ENCODE results near the gene CES4A. TPM values are rescaled to one million over a fixed set of nuclear protein-coding genes. Genes with fewer than 3 reads are reported as not detected.

Gene CES4A
- total RNA-seq, 4 donors from 2014 or later: 13.7 to 26.5 (median 17.9) TPM

- no peaks in the 10 kb centered on the region for H3K27me3 ChIP-seq
- TF ChIP-seq, protein P1, sequence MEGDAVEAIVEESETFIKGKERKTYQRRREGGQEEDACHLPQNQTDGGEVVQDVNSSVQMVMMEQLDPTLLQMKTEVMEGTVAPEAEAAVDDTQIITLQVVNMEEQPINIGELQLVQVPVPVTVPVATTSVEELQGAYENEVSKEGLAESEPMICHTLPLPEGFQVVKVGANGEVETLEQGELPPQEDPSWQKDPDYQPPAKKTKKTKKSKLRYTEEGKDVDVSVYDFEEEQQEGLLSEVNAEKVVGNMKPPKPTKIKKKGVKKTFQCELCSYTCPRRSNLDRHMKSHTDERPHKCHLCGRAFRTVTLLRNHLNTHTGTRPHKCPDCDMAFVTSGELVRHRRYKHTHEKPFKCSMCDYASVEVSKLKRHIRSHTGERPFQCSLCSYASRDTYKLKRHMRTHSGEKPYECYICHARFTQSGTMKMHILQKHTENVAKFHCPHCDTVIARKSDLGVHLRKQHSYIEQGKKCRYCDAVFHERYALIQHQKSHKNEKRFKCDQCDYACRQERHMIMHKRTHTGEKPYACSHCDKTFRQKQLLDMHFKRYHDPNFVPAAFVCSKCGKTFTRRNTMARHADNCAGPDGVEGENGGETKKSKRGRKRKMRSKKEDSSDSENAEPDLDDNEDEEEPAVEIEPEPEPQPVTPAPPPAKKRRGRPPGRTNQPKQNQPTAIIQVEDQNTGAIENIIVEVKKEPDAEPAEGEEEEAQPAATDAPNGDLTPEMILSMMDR (IDR thresholded peaks at IDR 0.05): no peak
- no peak for TF ChIP-seq POLR2A (IDR thresholded peaks at IDR 0.05)
- H3K36me3 ChIP-seq: no peaks in the 10 kb centered on the region
These were observed 13.0 kb upstream of the CES4A start for GRCh38 chr16:66975302-66975893.

GRCh38 chr16:66976746-66977145 is 11.6 kb upstream of the CES4A start:
- Histone ChIP-seq H3K9me3 (no peaks in the 10 kb centered on the region), H3K27ac (no peak overlapping the region), H3K36me3 (no peaks in the 10 kb centered on the region), H3K4me3 (no peak overlapping the region), H3K4me1 (peaks cover 0 to 8% (median 0%) of the 10 kb centered on the region in 4 donors), H3K27me3 (no peaks in the 10 kb centered on the region)
- TF ChIP-seq, protein P1 (IDR thresholded peaks at IDR 0.05): no peak
- DNase-seq: no peak

More at GRCh38 chr16:66975302-66975893, 13.0 kb upstream of the CES4A start:
- no peaks in the 10 kb centered on the region for H3K9me3 ChIP-seq
- no peak for DNase-seq
- peaks cover 0 to 8% (median 0%) of the 10 kb centered on the region in 4 donors for H3K4me1 ChIP-seq
- no peak overlapping the region for H3K27ac ChIP-seq
- H3K4me3 ChIP-seq: no peak overlapping the region

- Histone ChIP-seq H3K9me3 (no peaks in the 10 kb centered on the region), H3K4me3 (no peak overlapping the region), H3K27me3 (no peaks in the 10 kb centered on the region), H3K36me3 (no peaks in the 10 kb centered on the region), H3K4me1 (peaks cover 0 to 8% (median 0%) of the 10 kb centered on the region in 4 donors), H3K27ac (no peak overlapping the region)
- TF ChIP-seq, protein P1 (IDR thresholded peaks at IDR 0.05): peak; percentile 90 to 99 (median 98)
- TF ChIP-seq POLR2A (IDR thresholded peaks at IDR 0.05): no peak
- peak; percentile 92 to 96 (median 95) for DNase-seq
These were observed 10.9 kb upstream of the CES4A start for GRCh38 chr16:66977341-66978113.

GRCh38 chr16:66979011-66979717 is 9.2 kb upstream of the CES4A start:
- TF ChIP-seq, protein P1 (IDR thresholded peaks at IDR 0.05): no peak
- no peak for TF ChIP-seq POLR2A (IDR thresholded peaks at IDR 0.05)
- DNase-seq: no peak
- Histone ChIP-seq H3K27ac (no peak overlapping the region), H3K4me3 (no peak overlapping the region), H3K4me1 (peaks cover 0 to 8% (median 0%) of the 10 kb centered on the region in 4 donors), H3K9me3 (no peaks in the 10 kb centered on the region), H3K27me3 (no peaks in the 10 kb centered on the region), H3K36me3 (no peaks in the 10 kb centered on the region)

GRCh38 chr16:66983033-66983432 is 5.4 kb upstream of the CES4A start:
- no peaks in the 10 kb centered on the region for H3K27me3 ChIP-seq
- no peak overlapping the region for H3K4me3 ChIP-seq
- TF ChIP-seq POLR2A (IDR thresholded peaks at IDR 0.05): no peak
- TF ChIP-seq, protein P1 (IDR thresholded peaks at IDR 0.05): no peak
- no peaks in the 10 kb centered on the region for H3K4me1 ChIP-seq
- H3K9me3 ChIP-seq: no peaks in the 10 kb centered on the region
- no peak overlapping the region for H3K27ac ChIP-seq
- H3K36me3 ChIP-seq: no peaks in the 10 kb centered on the region
- DNase-seq: no peak

All from Peyer's patch (tissue), 4 donors.